Measurements from ENCODE around the gene CBY1. TPM values are rescaled to one million over a fixed set of nuclear protein-coding genes. Genes with fewer than 3 reads are reported as not detected.

Gene CBY1
- total and polyA plus RNA-seq, 10 of the 15 experiments (the other 5 are each of a cell fraction or from before 2014, with no cell fraction given), result 7.3 to 18.6 (median 11.9) TPM

DNA sequence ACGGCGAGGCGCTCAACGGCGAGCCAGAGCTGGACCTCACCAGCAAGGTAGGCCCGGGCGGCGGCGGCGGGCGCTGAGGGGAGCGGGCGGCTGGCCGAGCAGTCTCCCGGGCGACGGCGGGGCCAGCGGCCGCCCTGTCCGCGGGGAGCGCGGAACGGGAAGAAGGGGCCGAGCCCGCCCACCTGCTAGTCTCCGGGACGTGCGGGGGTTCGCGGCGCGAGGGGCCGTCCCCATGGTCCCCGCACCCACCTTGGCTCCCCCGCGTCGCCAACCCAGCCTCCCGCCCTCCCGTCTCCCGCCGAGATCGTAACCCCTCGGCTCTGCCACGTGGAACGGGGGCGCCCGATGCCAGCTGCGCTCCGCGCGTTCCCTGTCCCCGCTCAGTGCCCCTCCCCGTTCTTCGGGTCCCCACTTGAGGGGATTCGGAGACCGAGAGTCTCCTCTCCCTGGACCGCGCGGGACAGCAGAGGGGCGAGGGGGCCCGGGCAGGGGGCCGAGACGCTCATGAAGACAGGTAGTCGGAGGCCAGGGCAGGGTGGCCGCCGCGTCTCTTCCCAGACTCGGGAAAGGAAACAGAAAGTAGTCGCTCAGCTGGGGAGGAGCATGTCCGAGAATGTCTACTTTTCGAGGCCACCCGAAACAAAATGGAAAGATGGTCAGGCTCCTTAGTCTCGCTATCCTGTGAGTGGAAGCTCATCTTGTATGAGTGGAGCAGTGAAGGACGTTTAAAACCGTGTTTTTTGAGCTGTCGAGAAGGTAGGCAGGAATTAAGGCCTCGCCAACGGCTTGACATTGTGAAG lies 49.9 kb downstream of the CBY1 start (continued):
- TF ChIP-seq, protein P1, sequence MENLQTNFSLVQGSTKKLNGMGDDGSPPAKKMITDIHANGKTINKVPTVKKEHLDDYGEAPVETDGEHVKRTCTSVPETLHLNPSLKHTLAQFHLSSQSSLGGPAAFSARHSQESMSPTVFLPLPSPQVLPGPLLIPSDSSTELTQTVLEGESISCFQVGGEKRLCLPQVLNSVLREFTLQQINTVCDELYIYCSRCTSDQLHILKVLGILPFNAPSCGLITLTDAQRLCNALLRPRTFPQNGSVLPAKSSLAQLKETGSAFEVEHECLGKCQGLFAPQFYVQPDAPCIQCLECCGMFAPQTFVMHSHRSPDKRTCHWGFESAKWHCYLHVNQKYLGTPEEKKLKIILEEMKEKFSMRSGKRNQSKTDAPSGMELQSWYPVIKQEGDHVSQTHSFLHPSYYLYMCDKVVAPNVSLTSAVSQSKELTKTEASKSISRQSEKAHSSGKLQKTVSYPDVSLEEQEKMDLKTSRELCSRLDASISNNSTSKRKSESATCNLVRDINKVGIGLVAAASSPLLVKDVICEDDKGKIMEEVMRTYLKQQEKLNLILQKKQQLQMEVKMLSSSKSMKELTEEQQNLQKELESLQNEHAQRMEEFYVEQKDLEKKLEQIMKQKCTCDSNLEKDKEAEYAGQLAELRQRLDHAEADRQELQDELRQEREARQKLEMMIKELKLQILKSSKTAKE (IDR thresholded peaks at IDR 0.05; ENCODE audit: low read depth, poor library complexity, severe bottlenecking), result no peak
- TF ChIP-seq GATAD2B (conservative IDR thresholded peaks at IDR 0.05; ENCODE audit: low read depth) (peak; percentile 88), MTA2 (IDR thresholded peaks at IDR 0.05; ENCODE audit: low read depth) (no peak), LARP7 (IDR thresholded peaks at IDR 0.05) (peak; percentile 98), EP300 (IDR thresholded peaks at IDR 0.05; ENCODE audit: borderline replicate concordance in 1 of 2, control insufficient read depth in 1 of 2, low read depth in 2 of 2, low read length in 2 of 2) (no peak), ZNF274 (IDR thresholded peaks at IDR 0.05; ENCODE audit: insufficient read depth, insufficient read length) (no peak), KLF5 (IDR thresholded peaks at IDR 0.05; ENCODE audit: partially characterized antibody) (no peak), RUNX3 (IDR thresholded peaks at IDR 0.05; ENCODE audit: low read length) (no peak), ZNF207 (IDR thresholded peaks at IDR 0.05; ENCODE audit: borderline replicate concordance) (peak; percentile 36; the same call in 1 of the 2 replicates)
- TF ChIP-seq, protein P2, sequence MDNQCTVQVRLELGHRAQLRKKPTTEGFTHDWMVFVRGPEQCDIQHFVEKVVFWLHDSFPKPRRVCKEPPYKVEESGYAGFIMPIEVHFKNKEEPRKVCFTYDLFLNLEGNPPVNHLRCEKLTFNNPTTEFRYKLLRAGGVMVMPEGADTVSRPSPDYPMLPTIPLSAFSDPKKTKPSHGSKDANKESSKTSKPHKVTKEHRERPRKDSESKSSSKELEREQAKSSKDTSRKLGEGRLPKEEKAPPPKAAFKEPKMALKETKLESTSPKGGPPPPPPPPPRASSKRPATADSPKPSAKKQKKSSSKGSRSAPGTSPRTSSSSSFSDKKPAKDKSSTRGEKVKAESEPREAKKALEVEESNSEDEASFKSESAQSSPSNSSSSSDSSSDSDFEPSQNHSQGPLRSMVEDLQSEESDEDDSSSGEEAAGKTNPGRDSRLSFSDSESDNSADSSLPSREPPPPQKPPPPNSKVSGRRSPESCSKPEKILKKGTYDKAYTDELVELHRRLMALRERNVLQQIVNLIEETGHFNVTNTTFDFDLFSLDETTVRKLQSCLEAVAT (IDR thresholded peaks at IDR 0.05), result 0 out of 2 replicates have a peak, but pooled peaks have one; percentile 45
- TF ChIP-seq, protein P3, sequence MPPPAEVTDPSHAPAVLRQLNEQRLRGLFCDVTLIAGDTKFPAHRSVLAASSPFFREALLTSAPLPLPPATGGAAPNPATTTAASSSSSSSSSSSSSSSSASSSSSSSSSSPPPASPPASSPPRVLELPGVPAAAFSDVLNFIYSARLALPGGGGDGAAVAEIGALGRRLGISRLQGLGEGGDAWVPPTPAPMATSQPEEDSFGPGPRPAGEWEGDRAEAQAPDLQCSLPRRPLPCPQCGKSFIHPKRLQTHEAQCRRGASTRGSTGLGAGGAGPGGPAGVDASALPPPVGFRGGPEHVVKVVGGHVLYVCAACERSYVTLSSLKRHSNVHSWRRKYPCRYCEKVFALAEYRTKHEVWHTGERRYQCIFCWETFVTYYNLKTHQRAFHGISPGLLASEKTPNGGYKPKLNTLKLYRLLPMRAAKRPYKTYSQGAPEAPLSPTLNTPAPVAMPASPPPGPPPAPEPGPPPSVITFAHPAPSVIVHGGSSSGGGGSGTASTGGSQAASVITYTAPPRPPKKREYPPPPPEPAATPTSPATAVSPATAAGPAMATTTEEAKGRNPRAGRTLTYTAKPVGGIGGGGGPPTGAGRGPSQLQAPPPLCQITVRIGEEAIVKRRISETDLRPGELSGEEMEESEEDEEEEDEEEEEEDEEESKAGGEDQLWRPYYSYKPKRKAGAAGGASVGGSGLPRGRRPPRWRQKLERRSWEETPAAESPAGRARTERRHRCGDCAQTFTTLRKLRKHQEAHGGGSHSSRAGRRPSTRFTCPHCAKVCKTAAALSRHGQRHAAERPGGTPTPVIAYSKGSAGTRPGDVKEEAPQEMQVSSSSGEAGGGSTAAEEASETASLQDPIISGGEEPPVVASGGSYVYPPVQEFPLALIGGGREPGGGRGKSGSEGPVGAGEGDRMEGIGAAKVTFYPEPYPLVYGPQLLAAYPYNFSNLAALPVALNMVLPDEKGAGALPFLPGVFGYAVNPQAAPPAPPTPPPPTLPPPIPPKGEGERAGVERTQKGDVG (CRISPR knock-in tag; IDR thresholded peaks at IDR 0.05), result no peak
- TF ChIP-seq, protein P4, sequence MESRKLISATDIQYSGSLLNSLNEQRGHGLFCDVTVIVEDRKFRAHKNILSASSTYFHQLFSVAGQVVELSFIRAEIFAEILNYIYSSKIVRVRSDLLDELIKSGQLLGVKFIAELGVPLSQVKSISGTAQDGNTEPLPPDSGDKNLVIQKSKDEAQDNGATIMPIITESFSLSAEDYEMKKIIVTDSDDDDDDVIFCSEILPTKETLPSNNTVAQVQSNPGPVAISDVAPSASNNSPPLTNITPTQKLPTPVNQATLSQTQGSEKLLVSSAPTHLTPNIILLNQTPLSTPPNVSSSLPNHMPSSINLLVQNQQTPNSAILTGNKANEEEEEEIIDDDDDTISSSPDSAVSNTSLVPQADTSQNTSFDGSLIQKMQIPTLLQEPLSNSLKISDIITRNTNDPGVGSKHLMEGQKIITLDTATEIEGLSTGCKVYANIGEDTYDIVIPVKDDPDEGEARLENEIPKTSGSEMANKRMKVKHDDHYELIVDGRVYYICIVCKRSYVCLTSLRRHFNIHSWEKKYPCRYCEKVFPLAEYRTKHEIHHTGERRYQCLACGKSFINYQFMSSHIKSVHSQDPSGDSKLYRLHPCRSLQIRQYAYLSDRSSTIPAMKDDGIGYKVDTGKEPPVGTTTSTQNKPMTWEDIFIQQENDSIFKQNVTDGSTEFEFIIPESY (IDR thresholded peaks at IDR 0.05), result no peak
- TF ChIP-seq, protein P5, sequence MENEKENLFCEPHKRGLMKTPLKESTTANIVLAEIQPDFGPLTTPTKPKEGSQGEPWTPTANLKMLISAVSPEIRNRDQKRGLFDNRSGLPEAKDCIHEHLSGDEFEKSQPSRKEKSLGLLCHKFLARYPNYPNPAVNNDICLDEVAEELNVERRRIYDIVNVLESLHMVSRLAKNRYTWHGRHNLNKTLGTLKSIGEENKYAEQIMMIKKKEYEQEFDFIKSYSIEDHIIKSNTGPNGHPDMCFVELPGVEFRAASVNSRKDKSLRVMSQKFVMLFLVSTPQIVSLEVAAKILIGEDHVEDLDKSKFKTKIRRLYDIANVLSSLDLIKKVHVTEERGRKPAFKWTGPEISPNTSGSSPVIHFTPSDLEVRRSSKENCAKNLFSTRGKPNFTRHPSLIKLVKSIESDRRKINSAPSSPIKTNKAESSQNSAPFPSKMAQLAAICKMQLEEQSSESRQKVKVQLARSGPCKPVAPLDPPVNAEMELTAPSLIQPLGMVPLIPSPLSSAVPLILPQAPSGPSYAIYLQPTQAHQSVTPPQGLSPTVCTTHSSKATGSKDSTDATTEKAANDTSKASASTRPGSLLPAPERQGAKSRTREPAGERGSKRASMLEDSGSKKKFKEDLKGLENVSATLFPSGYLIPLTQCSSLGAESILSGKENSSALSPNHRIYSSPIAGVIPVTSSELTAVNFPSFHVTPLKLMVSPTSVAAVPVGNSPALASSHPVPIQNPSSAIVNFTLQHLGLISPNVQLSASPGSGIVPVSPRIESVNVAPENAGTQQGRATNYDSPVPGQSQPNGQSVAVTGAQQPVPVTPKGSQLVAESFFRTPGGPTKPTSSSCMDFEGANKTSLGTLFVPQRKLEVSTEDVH (IDR thresholded peaks at IDR 0.05; ENCODE audit: low read depth, partially characterized antibody), result no peak
